Fibroblast of lung (primary cell): Measurements from ENCODE around the gene ZMYM1. TPM values are rescaled to one million over a fixed set of nuclear protein-coding genes. Genes with fewer than 3 reads are reported as not detected.

ENCODE experiments used
- DNase-seq, 2 donors: peaks; one replicate each; pipeline versions ENCODE4 v3.0.0 to v3.0.0-alpha.2; 2010; ENCODE audit warnings: low read depth in 2 of 2
- H2AFZ ChIP-seq: 2 replicates; pipeline ENCODE4 v1.5.1; 2012; ENCODE audit warnings: low read length, control low read depth, inconsistent platforms
- H3K27ac ChIP-seq: 2 replicates; pipeline ENCODE4 v1.5.1; 2011; ENCODE audit warnings: low read length, control low read depth; ENCODE audit not compliant: insufficient read depth
- H3K27me3 ChIP-seq: 2 replicates; pipeline ENCODE4 v1.5.1; 2011; ENCODE audit warnings: mild to moderate bottlenecking, low read length; ENCODE audit not compliant: control insufficient read depth, insufficient read depth
- H3K36me3 ChIP-seq: 2 replicates; pipeline ENCODE4 v1.5.1; 2011; ENCODE audit warnings: low read length; ENCODE audit not compliant: control insufficient read depth, insufficient read depth
- H3K4me1 ChIP-seq: 2 replicates; pipeline ENCODE4 v1.5.1; 2011; ENCODE audit warnings: low read length; ENCODE audit not compliant: control insufficient read depth, insufficient read depth; ENCODE audit errors: extremely low read depth
- H3K4me2 ChIP-seq: 2 replicates; pipeline ENCODE4 v1.5.1; 2011; ENCODE audit warnings: low read length, control low read depth; ENCODE audit not compliant: insufficient read depth; ENCODE audit errors: extremely low read depth
- H3K4me3 ChIP-seq, 4 experiments: fragments of 200-600 bp in 1 of 4; sonication (generic) in 1 of 4; replicated peaks in 1 of 4; 2 replicates each; pipeline ENCODE4 v1.5.1; 2011 to 2016; ENCODE audit warnings: low read length in 4 of 4, low read depth in 3 of 4, mild to moderate bottlenecking in 3 of 4, control low read depth in 2 of 4, inconsistent platforms in 1 of 4, mixed read lengths in 1 of 4; ENCODE audit not compliant: insufficient read depth in 1 of 4; ENCODE audit errors: control extremely low read depth in 1 of 4
- H3K79me2 ChIP-seq: 2 replicates; pipeline ENCODE4 v1.5.1; 2012; ENCODE audit warnings: mild to moderate bottlenecking, low read length, inconsistent platforms; ENCODE audit not compliant: control insufficient read depth, insufficient read depth
- H3K9ac ChIP-seq: 2 replicates; pipeline ENCODE4 v1.5.1; 2011; ENCODE audit warnings: mild to moderate bottlenecking, low read length, control low read depth; ENCODE audit not compliant: insufficient read depth
- H3K9me3 ChIP-seq: 2 replicates; pipeline ENCODE4 v1.5.1; 2012; ENCODE audit warnings: low read depth, low read length; ENCODE audit not compliant: control insufficient read depth, insufficient read depth
- H4K20me1 ChIP-seq: 2 replicates; pipeline ENCODE4 v1.5.1; 2011; ENCODE audit warnings: low read length; ENCODE audit not compliant: control insufficient read depth, insufficient read depth; ENCODE audit errors: extremely low read depth
- EZH2 ChIP-seq: IDR thresholded peaks from 2 replicates; pipeline ENCODE4 v1.5.1; 2012; ENCODE audit warnings: low read length, control low read depth, mild to moderate bottlenecking; ENCODE audit errors: missing control alignments
- polyA plus RNA-seq, 2 donors: library from polyadenylated mRNA; depleted of rRNA in 1 of 2; stranded (reverse) in 1 of 2; unstranded in 1 of 2; fragments of >200 nt; gene quantifications; 2 replicates each; pipeline ENCODE4 v1.2.1, GENCODE V29; 2011 to 2012; ENCODE audit warnings: missing spikeins in 1 of 2
- total RNA-seq: library from RNA; depleted of rRNA; stranded (reverse); fragments of >200 nt; gene quantifications from 2 replicates; pipeline ENCODE4 v1.2.1, GENCODE V29; 2014
- TF ChIP-seq, protein P1 (sequence below), 2 donors: IDR thresholded peaks in 1 of 2; conservative IDR thresholded peaks in 1 of 2; 1 replicate in 1 of 2; 2 replicates in 1 of 2; pipeline ENCODE4 v1.5.1; 2011 to 2012; ENCODE audit warnings: low read length in 2 of 2, control low read depth in 1 of 2, inconsistent platforms in 1 of 2, low read depth in 1 of 2, mild to moderate bottlenecking in 1 of 2

The ZMYM1 gene
- total and polyA plus RNA-seq, 2 donors (not counting 1 experiment from before 2014, with no cell fraction given) = 10.3 to 18.5 TPM

DNA sequence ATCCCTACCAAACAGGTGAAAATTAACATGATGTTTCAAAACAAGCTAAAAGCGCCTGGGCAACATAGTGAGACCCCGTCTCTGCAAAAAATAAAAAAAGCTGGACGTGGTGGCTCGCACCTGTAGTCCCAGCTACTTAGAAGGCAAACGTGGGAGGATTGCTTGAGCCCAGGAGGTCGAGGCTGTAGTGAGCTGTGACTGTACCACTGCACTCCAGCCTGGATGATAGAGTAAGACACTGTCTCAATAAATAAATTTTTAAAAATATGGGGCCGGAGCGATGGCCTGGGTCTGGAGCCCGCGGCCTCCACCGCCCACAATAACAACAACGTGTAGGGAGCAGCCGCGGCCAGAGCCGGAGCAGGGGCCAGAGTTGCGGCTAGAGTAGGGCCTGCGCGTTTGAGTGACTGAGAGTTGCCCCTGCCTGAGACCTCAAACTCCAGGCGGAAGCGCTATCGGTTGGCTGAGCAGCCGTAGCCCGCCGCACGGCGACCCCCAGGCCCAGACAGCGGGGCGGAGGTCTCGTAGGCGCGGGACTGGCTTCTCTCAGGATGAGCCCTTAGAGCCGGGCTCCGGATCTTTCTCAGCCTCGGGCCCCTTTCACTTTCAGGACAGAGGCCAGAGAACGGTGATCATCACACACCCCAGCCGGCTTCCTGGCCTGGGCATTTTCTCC, 41.4 kb downstream of the ZMYM1 start:
- Histone ChIP-seq H3K4me3 (peak overlapping the region; percentile 1 to 51 (median 30)), H3K9me3 (no peaks in the 10 kb centered on the region), H3K79me2 (no peaks in the 10 kb centered on the region), H4K20me1 (no peaks in the 10 kb centered on the region), H3K4me1 (no peaks in the 10 kb centered on the region), H3K27me3 (no peaks in the 10 kb centered on the region), H3K27ac (no peak overlapping the region), H3K4me2 (peak overlapping the region; percentile 44), H2AFZ (peak overlapping the region; percentile 63), H3K9ac (peak overlapping the region; percentile 21), H3K36me3 (no peaks in the 10 kb centered on the region)
- peak; percentile 13 to 15 for DNase-seq
- TF ChIP-seq EZH2 = no peak
- TF ChIP-seq, protein P1, sequence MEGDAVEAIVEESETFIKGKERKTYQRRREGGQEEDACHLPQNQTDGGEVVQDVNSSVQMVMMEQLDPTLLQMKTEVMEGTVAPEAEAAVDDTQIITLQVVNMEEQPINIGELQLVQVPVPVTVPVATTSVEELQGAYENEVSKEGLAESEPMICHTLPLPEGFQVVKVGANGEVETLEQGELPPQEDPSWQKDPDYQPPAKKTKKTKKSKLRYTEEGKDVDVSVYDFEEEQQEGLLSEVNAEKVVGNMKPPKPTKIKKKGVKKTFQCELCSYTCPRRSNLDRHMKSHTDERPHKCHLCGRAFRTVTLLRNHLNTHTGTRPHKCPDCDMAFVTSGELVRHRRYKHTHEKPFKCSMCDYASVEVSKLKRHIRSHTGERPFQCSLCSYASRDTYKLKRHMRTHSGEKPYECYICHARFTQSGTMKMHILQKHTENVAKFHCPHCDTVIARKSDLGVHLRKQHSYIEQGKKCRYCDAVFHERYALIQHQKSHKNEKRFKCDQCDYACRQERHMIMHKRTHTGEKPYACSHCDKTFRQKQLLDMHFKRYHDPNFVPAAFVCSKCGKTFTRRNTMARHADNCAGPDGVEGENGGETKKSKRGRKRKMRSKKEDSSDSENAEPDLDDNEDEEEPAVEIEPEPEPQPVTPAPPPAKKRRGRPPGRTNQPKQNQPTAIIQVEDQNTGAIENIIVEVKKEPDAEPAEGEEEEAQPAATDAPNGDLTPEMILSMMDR (conservative IDR thresholded peaks at IDR 0.05 in 1 of 2, IDR thresholded peaks at IDR 0.05 in 1 of 2; ENCODE audit: low read depth in 1 of 2, low read length in 2 of 2) = no peak

DNA sequence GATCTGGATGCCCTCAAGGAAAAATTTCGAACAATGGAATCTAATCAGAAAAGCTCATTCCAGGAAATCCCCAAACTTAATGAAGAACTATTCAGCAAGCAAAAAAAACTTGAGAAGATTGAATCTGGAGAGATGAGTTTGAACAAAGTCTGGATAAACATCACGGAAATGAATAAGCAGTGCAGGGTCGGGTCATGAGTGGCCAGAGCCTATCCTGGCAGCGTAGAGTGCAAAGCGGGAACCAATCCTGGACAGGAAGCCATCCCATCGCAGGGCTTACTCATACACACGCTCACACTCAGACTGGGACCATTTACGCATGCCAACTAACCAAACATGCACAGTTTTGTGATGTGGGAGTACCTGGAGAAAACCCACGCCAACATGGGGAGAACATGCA, 43.1 kb downstream of the ZMYM1 start:
- no peaks in the 10 kb centered on the region for H3K36me3 ChIP-seq
- no peak overlapping the region for H3K9ac ChIP-seq
- no peaks in the 10 kb centered on the region for H3K27me3 ChIP-seq
- no peak overlapping the region for H3K27ac ChIP-seq
- no peaks in the 10 kb centered on the region for H3K4me1 ChIP-seq
- H2AFZ ChIP-seq = no peak overlapping the region
- TF ChIP-seq EZH2 = no peak
- TF ChIP-seq, protein P1 (conservative IDR thresholded peaks at IDR 0.05 in 1 of 2, IDR thresholded peaks at IDR 0.05 in 1 of 2; ENCODE audit: low read depth in 1 of 2, low read length in 2 of 2) = no peak
- no peak overlapping the region for H3K4me2 ChIP-seq
- H4K20me1 ChIP-seq = no peaks in the 10 kb centered on the region
- no peak overlapping the region for H3K4me3 ChIP-seq
- H3K79me2 ChIP-seq = no peaks in the 10 kb centered on the region
- DNase-seq = no peak
- no peaks in the 10 kb centered on the region for H3K9me3 ChIP-seq

DNA sequence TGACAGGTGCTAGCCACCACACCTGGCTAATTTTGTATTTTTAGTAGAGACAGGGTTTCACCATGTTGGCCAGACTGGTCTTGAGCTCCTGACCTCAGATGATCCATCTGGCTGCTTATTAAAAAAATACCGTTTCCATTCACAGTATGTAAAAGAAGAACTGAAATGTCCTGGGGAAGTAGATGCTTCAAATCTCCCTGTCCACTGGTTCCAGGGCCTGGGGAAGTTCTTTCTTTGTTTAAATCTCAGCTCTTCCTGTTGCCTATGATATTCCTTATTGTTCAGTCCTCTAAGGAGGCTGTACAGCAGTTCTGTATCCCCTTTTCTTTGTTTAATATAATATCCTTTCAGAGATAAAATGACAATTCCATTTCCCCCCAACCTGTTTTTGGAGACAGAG, 47.4 kb downstream of the ZMYM1 start:
- H4K20me1 ChIP-seq = no peaks in the 10 kb centered on the region
- H3K4me3 ChIP-seq = no peak overlapping the region
- no peaks in the 10 kb centered on the region for H3K79me2 ChIP-seq
- H3K9ac ChIP-seq = no peak overlapping the region
- H3K27ac ChIP-seq = no peak overlapping the region
- no peak overlapping the region for H2AFZ ChIP-seq
- no peaks in the 10 kb centered on the region for H3K36me3 ChIP-seq
- no peaks in the 10 kb centered on the region for H3K27me3 ChIP-seq
- TF ChIP-seq EZH2 = no peak
- TF ChIP-seq, protein P1 (conservative IDR thresholded peaks at IDR 0.05 in 1 of 2, IDR thresholded peaks at IDR 0.05 in 1 of 2; ENCODE audit: low read depth in 1 of 2, low read length in 2 of 2) = no peak
- H3K4me1 ChIP-seq = no peaks in the 10 kb centered on the region
- DNase-seq = no peak
- no peak overlapping the region for H3K4me2 ChIP-seq
- H3K9me3 ChIP-seq = no peaks in the 10 kb centered on the region
